Measurements from ENCODE around the gene ARPC4.

- TF ChIP-seq CTCF (IDR thresholded peaks at IDR 0.05; ENCODE audit: low read depth, low read length), result no peak
- TF ChIP-seq EZH2phosphoT487 (IDR thresholded peaks at IDR 0.05; ENCODE audit: low read depth), result no peak
Measured at GRCh38 chr3:9746330-9746729, 46.6 kb upstream of the ARPC4 start.

All from OCI-LY3 (cell line).